ENCODE data around the gene TSPAN8.

TSPAN8 gene

GRCh38 chr12:71157601-71158233 lies at the start of gene TSPAN8:
TSS of gene TSPAN8 (minus strand) at chr12:71157999. CDS start at chr12:71157678, 321 bp downstream.
- Histone ChIP-seq H3K27ac (ENCODE audit: low read depth, low read length) (no peak within 1 kb of the TSS), H3K9me3 (ENCODE audit: low read length) (no peaks in the 10 kb centered on the region), H3K36me3 (ENCODE audit: insufficient read depth, low read length) (no peaks in the 10 kb centered on the region), H3K9ac (ENCODE audit: low read length) (no peak within 1 kb of the TSS), H3K4me1 (ENCODE audit: insufficient read depth, low read length) (peaks cover 5% of the 10 kb centered on the region), H3K27me3 (ENCODE audit: control insufficient read depth in 1 of 2, insufficient read depth in 2 of 2, low read length in 2 of 2) (no peaks in the 10 kb centered on the region), H3K4me3 (ENCODE audit: low read depth in 1 of 2, low read length in 2 of 2) (no peak within 1 kb of the TSS)

- no peak overlapping the region for H3K9ac ChIP-seq (ENCODE audit: low read length)
- H3K4me1 ChIP-seq (ENCODE audit: insufficient read depth, low read length): no peaks in the 10 kb centered on the region
- no peaks in the 10 kb centered on the region for H3K36me3 ChIP-seq (ENCODE audit: insufficient read depth, low read length)
- H3K27ac ChIP-seq (ENCODE audit: low read depth, low read length): no peak overlapping the region
- H3K9me3 ChIP-seq (ENCODE audit: low read length): no peaks in the 10 kb centered on the region
- no peaks in the 10 kb centered on the region for H3K27me3 ChIP-seq (ENCODE audit: control insufficient read depth in 1 of 2, insufficient read depth in 2 of 2, low read length in 2 of 2)
- no peak overlapping the region for H3K4me3 ChIP-seq (ENCODE audit: low read depth in 1 of 2, low read length in 2 of 2)
Observed at GRCh38 chr12:71201136-71201679, 43.4 kb upstream of the TSPAN8 start.

- H3K27me3 ChIP-seq (ENCODE audit: control insufficient read depth in 1 of 2, insufficient read depth in 2 of 2, low read length in 2 of 2): no peaks in the 10 kb centered on the region
- H3K27ac ChIP-seq (ENCODE audit: low read depth, low read length): no peak overlapping the region
- no peaks in the 10 kb centered on the region for H3K4me1 ChIP-seq (ENCODE audit: insufficient read depth, low read length)
- H3K4me3 ChIP-seq (ENCODE audit: low read depth in 1 of 2, low read length in 2 of 2): no peak overlapping the region
- H3K36me3 ChIP-seq (ENCODE audit: insufficient read depth, low read length): no peaks in the 10 kb centered on the region
- no peaks in the 10 kb centered on the region for H3K9me3 ChIP-seq (ENCODE audit: low read length)
- no peak overlapping the region for H3K9ac ChIP-seq (ENCODE audit: low read length)
Observed at GRCh38 chr12:71200706-71201105, 42.9 kb upstream of the TSPAN8 start.

- Histone ChIP-seq H3K9ac (ENCODE audit: low read length) (no peak overlapping the region), H3K4me1 (ENCODE audit: insufficient read depth, low read length) (no peaks in the 10 kb centered on the region), H3K4me3 (ENCODE audit: low read depth in 1 of 2, low read length in 2 of 2) (no peak overlapping the region), H3K36me3 (ENCODE audit: insufficient read depth, low read length) (no peaks in the 10 kb centered on the region), H3K27ac (ENCODE audit: low read depth, low read length) (no peak overlapping the region), H3K27me3 (ENCODE audit: control insufficient read depth in 1 of 2, insufficient read depth in 2 of 2, low read length in 2 of 2) (no peaks in the 10 kb centered on the region), H3K9me3 (ENCODE audit: low read length) (no peaks in the 10 kb centered on the region)
Observed at GRCh38 chr12:71197460-71197859, 39.7 kb upstream of the TSPAN8 start.

GRCh38 chr12:71195338-71195896 lies 37.6 kb upstream of the TSPAN8 start:
- H3K27ac ChIP-seq (ENCODE audit: low read depth, low read length): no peak overlapping the region

GRCh38 chr12:71194657-71195056 lies 36.9 kb upstream of the TSPAN8 start:
- H3K9me3 ChIP-seq (ENCODE audit: low read length): no peaks in the 10 kb centered on the region
- H3K27me3 ChIP-seq (ENCODE audit: control insufficient read depth in 1 of 2, insufficient read depth in 2 of 2, low read length in 2 of 2): no peaks in the 10 kb centered on the region
- no peaks in the 10 kb centered on the region for H3K36me3 ChIP-seq (ENCODE audit: insufficient read depth, low read length)
- no peak overlapping the region for H3K27ac ChIP-seq (ENCODE audit: low read depth, low read length)
- no peak overlapping the region for H3K4me3 ChIP-seq (ENCODE audit: low read depth in 1 of 2, low read length in 2 of 2)
- H3K9ac ChIP-seq (ENCODE audit: low read length): no peak overlapping the region
- H3K4me1 ChIP-seq (ENCODE audit: insufficient read depth, low read length): no peaks in the 10 kb centered on the region

More at GRCh38 chr12:71195338-71195896, 37.6 kb upstream of the TSPAN8 start:
- Histone ChIP-seq H3K4me1 (ENCODE audit: insufficient read depth, low read length) (no peaks in the 10 kb centered on the region), H3K27me3 (ENCODE audit: control insufficient read depth in 1 of 2, insufficient read depth in 2 of 2, low read length in 2 of 2) (no peaks in the 10 kb centered on the region), H3K4me3 (ENCODE audit: low read depth in 1 of 2, low read length in 2 of 2) (no peak overlapping the region), H3K9me3 (ENCODE audit: low read length) (no peaks in the 10 kb centered on the region), H3K9ac (ENCODE audit: low read length) (no peak overlapping the region), H3K36me3 (ENCODE audit: insufficient read depth, low read length) (no peaks in the 10 kb centered on the region)

GRCh38 chr12:71193041-71193440 lies 35.2 kb upstream of the TSPAN8 start:
- H3K4me1 ChIP-seq (ENCODE audit: insufficient read depth, low read length): no peaks in the 10 kb centered on the region
- no peaks in the 10 kb centered on the region for H3K9me3 ChIP-seq (ENCODE audit: low read length)
- no peak overlapping the region for H3K9ac ChIP-seq (ENCODE audit: low read length)
- no peak overlapping the region for H3K27ac ChIP-seq (ENCODE audit: low read depth, low read length)
- H3K27me3 ChIP-seq (ENCODE audit: control insufficient read depth in 1 of 2, insufficient read depth in 2 of 2, low read length in 2 of 2): no peaks in the 10 kb centered on the region
- no peaks in the 10 kb centered on the region for H3K36me3 ChIP-seq (ENCODE audit: insufficient read depth, low read length)
- no peak overlapping the region for H3K4me3 ChIP-seq (ENCODE audit: low read depth in 1 of 2, low read length in 2 of 2)

- no peaks in the 10 kb centered on the region for H3K36me3 ChIP-seq (ENCODE audit: insufficient read depth, low read length)
- H3K27me3 ChIP-seq (ENCODE audit: control insufficient read depth in 1 of 2, insufficient read depth in 2 of 2, low read length in 2 of 2): no peaks in the 10 kb centered on the region
- no peak overlapping the region for H3K9ac ChIP-seq (ENCODE audit: low read length)
- no peaks in the 10 kb centered on the region for H3K4me1 ChIP-seq (ENCODE audit: insufficient read depth, low read length)
- H3K9me3 ChIP-seq (ENCODE audit: low read length): no peaks in the 10 kb centered on the region
- no peak overlapping the region for H3K27ac ChIP-seq (ENCODE audit: low read depth, low read length)
- no peak overlapping the region for H3K4me3 ChIP-seq (ENCODE audit: low read depth in 1 of 2, low read length in 2 of 2)
Observed at GRCh38 chr12:71191509-71192196, 33.9 kb upstream of the TSPAN8 start.

- Histone ChIP-seq H3K4me3 (ENCODE audit: low read depth in 1 of 2, low read length in 2 of 2) (no peak overlapping the region), H3K9me3 (ENCODE audit: low read length) (no peaks in the 10 kb centered on the region), H3K9ac (ENCODE audit: low read length) (no peak overlapping the region), H3K27ac (ENCODE audit: low read depth, low read length) (no peak overlapping the region), H3K4me1 (ENCODE audit: insufficient read depth, low read length) (no peaks in the 10 kb centered on the region), H3K36me3 (ENCODE audit: insufficient read depth, low read length) (no peaks in the 10 kb centered on the region), H3K27me3 (ENCODE audit: control insufficient read depth in 1 of 2, insufficient read depth in 2 of 2, low read length in 2 of 2) (no peaks in the 10 kb centered on the region)
Observed at GRCh38 chr12:71190822-71191221, 33.0 kb upstream of the TSPAN8 start.

- Histone ChIP-seq H3K9me3 (ENCODE audit: low read length) (no peaks in the 10 kb centered on the region), H3K27me3 (ENCODE audit: control insufficient read depth in 1 of 2, insufficient read depth in 2 of 2, low read length in 2 of 2) (no peaks in the 10 kb centered on the region), H3K9ac (ENCODE audit: low read length) (no peak overlapping the region), H3K36me3 (ENCODE audit: insufficient read depth, low read length) (no peaks in the 10 kb centered on the region), H3K4me1 (ENCODE audit: insufficient read depth, low read length) (no peaks in the 10 kb centered on the region), H3K27ac (ENCODE audit: low read depth, low read length) (no peak overlapping the region), H3K4me3 (ENCODE audit: low read depth in 1 of 2, low read length in 2 of 2) (no peak overlapping the region)
Observed at GRCh38 chr12:71187379-71187778, 29.6 kb upstream of the TSPAN8 start.

- Histone ChIP-seq H3K36me3 (ENCODE audit: insufficient read depth, low read length) (no peaks in the 10 kb centered on the region), H3K4me1 (ENCODE audit: insufficient read depth, low read length) (no peaks in the 10 kb centered on the region), H3K9me3 (ENCODE audit: low read length) (no peaks in the 10 kb centered on the region), H3K27ac (ENCODE audit: low read depth, low read length) (no peak overlapping the region), H3K27me3 (ENCODE audit: control insufficient read depth in 1 of 2, insufficient read depth in 2 of 2, low read length in 2 of 2) (no peaks in the 10 kb centered on the region), H3K4me3 (ENCODE audit: low read depth in 1 of 2, low read length in 2 of 2) (no peak overlapping the region), H3K9ac (ENCODE audit: low read length) (no peak overlapping the region)
Observed at GRCh38 chr12:71186571-71187288, 28.9 kb upstream of the TSPAN8 start.

All from muscle layer of colon (tissue), 2 donors.